ENCODE results near the gene ATP9A.

DNA sequence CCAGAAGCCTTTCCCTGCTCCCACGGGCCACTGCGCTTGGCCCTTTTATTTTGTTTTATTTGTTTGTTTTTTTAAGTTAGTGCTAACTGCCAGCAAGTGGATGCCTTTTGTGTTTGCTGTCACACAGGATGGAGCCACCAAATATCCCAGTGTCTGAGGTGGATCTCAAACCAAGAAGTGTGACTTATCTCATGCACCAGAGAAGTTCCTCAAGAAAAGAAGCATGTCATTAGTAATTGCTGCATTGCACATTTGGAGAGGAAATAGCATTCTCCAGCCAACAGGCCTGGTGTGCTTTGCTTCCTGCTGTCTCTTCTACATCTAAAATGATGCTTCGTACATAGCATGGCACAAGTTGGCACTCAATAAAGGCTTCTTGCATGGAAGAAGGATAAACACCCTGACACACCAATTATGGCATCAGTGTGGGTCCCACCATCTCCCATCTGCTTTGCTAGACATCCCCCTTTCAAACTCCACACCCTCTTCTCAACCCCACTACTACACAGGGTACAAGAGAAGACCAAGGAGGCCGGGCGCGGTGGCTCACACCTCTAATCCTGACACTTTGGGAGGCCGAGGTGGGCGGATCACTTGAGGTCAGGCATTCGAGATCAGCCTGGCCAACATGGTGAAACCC is 1.9 kb upstream of the ATP9A start:
- TF ChIP-seq, protein P1, sequence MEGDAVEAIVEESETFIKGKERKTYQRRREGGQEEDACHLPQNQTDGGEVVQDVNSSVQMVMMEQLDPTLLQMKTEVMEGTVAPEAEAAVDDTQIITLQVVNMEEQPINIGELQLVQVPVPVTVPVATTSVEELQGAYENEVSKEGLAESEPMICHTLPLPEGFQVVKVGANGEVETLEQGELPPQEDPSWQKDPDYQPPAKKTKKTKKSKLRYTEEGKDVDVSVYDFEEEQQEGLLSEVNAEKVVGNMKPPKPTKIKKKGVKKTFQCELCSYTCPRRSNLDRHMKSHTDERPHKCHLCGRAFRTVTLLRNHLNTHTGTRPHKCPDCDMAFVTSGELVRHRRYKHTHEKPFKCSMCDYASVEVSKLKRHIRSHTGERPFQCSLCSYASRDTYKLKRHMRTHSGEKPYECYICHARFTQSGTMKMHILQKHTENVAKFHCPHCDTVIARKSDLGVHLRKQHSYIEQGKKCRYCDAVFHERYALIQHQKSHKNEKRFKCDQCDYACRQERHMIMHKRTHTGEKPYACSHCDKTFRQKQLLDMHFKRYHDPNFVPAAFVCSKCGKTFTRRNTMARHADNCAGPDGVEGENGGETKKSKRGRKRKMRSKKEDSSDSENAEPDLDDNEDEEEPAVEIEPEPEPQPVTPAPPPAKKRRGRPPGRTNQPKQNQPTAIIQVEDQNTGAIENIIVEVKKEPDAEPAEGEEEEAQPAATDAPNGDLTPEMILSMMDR (IDR thresholded peaks at IDR 0.05; ENCODE audit: low read depth, low read length, poor library complexity, severe bottlenecking): no peak
- TF ChIP-seq EZH2phosphoT487 (IDR thresholded peaks at IDR 0.05; ENCODE audit: borderline replicate concordance, low read length): no peak

Data from DOHH2 (cell line).